ENCODE measurements around the gene CUEDC1. TPM values are rescaled to one million over a fixed set of nuclear protein-coding genes. Genes with fewer than 3 reads are reported as not detected.

CUEDC1 gene
- total RNA-seq, 2 donors from 2014 or later: 33.0 to 44.9 TPM

- whole genome bisulfite sequencing: 22% methylated on average over 8 of the region's 8 CpGs
- intact Hi-C loops (cut with DNase I): no loop called here
- no peaks in the 10 kb centered on the region for H3K36me3 ChIP-seq
- DNase-seq (ENCODE audit: low spot score): no peak
- H3K27ac ChIP-seq: peak overlapping the region; percentile 78 to 88
- TF ChIP-seq POLR2A (IDR thresholded peaks at IDR 0.05): no peak
- no peak for TF ChIP-seq CTCF (IDR thresholded peaks at IDR 0.05)
- no peak for TF ChIP-seq POLR2AphosphoS5 (IDR thresholded peaks at IDR 0.05)
- peaks cover 55% of the 10 kb centered on the region for H3K4me1 ChIP-seq (replicated peaks)
- no peaks in the 10 kb centered on the region for H3K9me3 ChIP-seq
- no peaks in the 10 kb centered on the region for H3K27me3 ChIP-seq (replicated peaks; ENCODE audit: insufficient read depth)
- H3K4me3 ChIP-seq: no peak overlapping the region
These were observed 55.8 kb downstream of the CUEDC1 start for GRCh38 chr17:57899391-57899790.

- 55% methylated on average over 5 of the region's 9 CpGs for WGBS
- Histone ChIP-seq H3K4me1 (replicated peaks) (peaks cover 49% of the 10 kb centered on the region), H3K27me3 (replicated peaks; ENCODE audit: insufficient read depth) (no peaks in the 10 kb centered on the region), H3K36me3 (no peaks in the 10 kb centered on the region), H3K4me3 (no peak overlapping the region), H3K27ac (peak overlapping the region; percentile 78 to 88), H3K9me3 (no peaks in the 10 kb centered on the region)
- intact Hi-C loops (cut with DNase I): no loop called here
- TF ChIP-seq CTCF (IDR thresholded peaks at IDR 0.05) (no peak), POLR2AphosphoS5 (IDR thresholded peaks at IDR 0.05) (no peak), POLR2A (IDR thresholded peaks at IDR 0.05) (no peak)
- DNase-seq (ENCODE audit: low spot score): peak; percentile 51
These were observed 56.5 kb downstream of the CUEDC1 start for GRCh38 chr17:57898487-57899311.

- intact Hi-C loops (cut with DNase I): no loop called here
- Histone ChIP-seq H3K27ac (peak overlapping the region; percentile 53 to 87), H3K4me3 (no peak overlapping the region), H3K27me3 (replicated peaks; ENCODE audit: insufficient read depth) (no peaks in the 10 kb centered on the region), H3K4me1 (replicated peaks) (peaks cover 45% of the 10 kb centered on the region), H3K36me3 (no peaks in the 10 kb centered on the region), H3K9me3 (no peaks in the 10 kb centered on the region)
- WGBS: 50% methylated on average over 8 of the region's 8 CpGs
- TF ChIP-seq POLR2A (IDR thresholded peaks at IDR 0.05) (no peak), CTCF (IDR thresholded peaks at IDR 0.05) (no peak), POLR2AphosphoS5 (IDR thresholded peaks at IDR 0.05) (no peak)
- DNase-seq (ENCODE audit: low spot score): no peak
These were observed 59.7 kb downstream of the CUEDC1 start for GRCh38 chr17:57895382-57896060.

- Histone ChIP-seq H3K27ac (peak overlapping the region; percentile 53 to 87), H3K36me3 (no peaks in the 10 kb centered on the region), H3K4me3 (no peak overlapping the region), H3K27me3 (replicated peaks; ENCODE audit: insufficient read depth) (no peaks in the 10 kb centered on the region), H3K4me1 (replicated peaks) (peaks cover 44% of the 10 kb centered on the region), H3K9me3 (no peaks in the 10 kb centered on the region)
- WGBS: 74% methylated on average over 1 of the region's 1 CpG
- no peak for DNase-seq (ENCODE audit: low spot score)
- TF ChIP-seq CTCF (IDR thresholded peaks at IDR 0.05): no peak
- TF ChIP-seq POLR2A (IDR thresholded peaks at IDR 0.05): no peak
- TF ChIP-seq POLR2AphosphoS5 (IDR thresholded peaks at IDR 0.05): no peak
- intact Hi-C loops (cut with DNase I): loop anchor here (5.0 kb wide), 2 partner anchors 32 to 92 kb away; partner anchors contain the start of gene VEZF1
These were observed 60.4 kb downstream of the CUEDC1 start for GRCh38 chr17:57894848-57895247.

All from prostate gland (tissue), 2 donors.